ENCODE measurements around the gene PRR19. TPM values are rescaled to one million over a fixed set of nuclear protein-coding genes. Genes with fewer than 3 reads are reported as not detected.
A peak's percentile ranks its signal among the peaks of the same experiment; 100 is the strongest.

The PRR19 gene
- total RNA-seq, 6 donors from 2014 or later = 0.40 to 1.4 (median 0.61) TPM; not detected in 3

- ATAC-seq (ENCODE audit: low FRiP score in 2 of 2) (no peak), DNase-seq (no peak)
- H3K4me3 ChIP-seq = no peak overlapping the region
- 85 to 91% methylated on average over 3 of the region's 3 CpGs for WGBS, 2 donors
- peak overlapping the region in 2 of 4 donors; percentile 96 to 99 for H3K27ac ChIP-seq
- peaks cover 54 to 85% (median 60%) of the 10 kb centered on the region in 4 donors for H3K4me1 ChIP-seq
- no peaks in the 10 kb centered on the region for H3K27me3 ChIP-seq
- H3K36me3 ChIP-seq = peaks cover 17 to 49% (median 33%) of the 10 kb centered on the region in 4 donors
- no peak for TF ChIP-seq POLR2AphosphoS5 (IDR thresholded peaks at IDR 0.05)
- no peak for TF ChIP-seq POLR2A (IDR thresholded peaks at IDR 0.05)
- no peak for TF ChIP-seq EP300 (IDR thresholded peaks at IDR 0.05)
- no peak for TF ChIP-seq CTCF (IDR thresholded peaks at IDR 0.05)
- no peaks in the 10 kb centered on the region for H3K9me3 ChIP-seq
These were observed 26.4 kb upstream of the PRR19 start for GRCh38 chr19:42275517-42275916.

- H3K27me3 ChIP-seq = no peaks in the 10 kb centered on the region
- peaks cover 51 to 85% (median 59%) of the 10 kb centered on the region in 4 donors for H3K4me1 ChIP-seq
- no peak for TF ChIP-seq CTCF (IDR thresholded peaks at IDR 0.05)
- TF ChIP-seq POLR2A (IDR thresholded peaks at IDR 0.05) = no peak
- TF ChIP-seq EP300 (IDR thresholded peaks at IDR 0.05) = no peak
- no peak for TF ChIP-seq POLR2AphosphoS5 (IDR thresholded peaks at IDR 0.05)
- DNase-seq (no peak), ATAC-seq (ENCODE audit: low FRiP score in 2 of 2) (no peak)
- H3K4me3 ChIP-seq = no peak overlapping the region
- peaks cover 17 to 49% (median 33%) of the 10 kb centered on the region in 4 donors for H3K36me3 ChIP-seq
- WGBS, 2 donors = 39 to 60% methylated on average over 1 to 3 of the region's 3 CpGs
- H3K9me3 ChIP-seq = no peaks in the 10 kb centered on the region
- peak overlapping the region in 2 of 4 donors; percentile 96 to 99 for H3K27ac ChIP-seq
These were observed 25.6 kb upstream of the PRR19 start for GRCh38 chr19:42276284-42276683.

GRCh38 chr19:42276821-42277220 is 25.1 kb upstream of the PRR19 start:
- H3K4me1 ChIP-seq = peaks cover 51 to 85% (median 61%) of the 10 kb centered on the region in 4 donors
- DNase-seq = no peak
- TF ChIP-seq POLR2A (IDR thresholded peaks at IDR 0.05) = no peak
- no peak overlapping the region for H3K4me3 ChIP-seq
- H3K27me3 ChIP-seq = no peaks in the 10 kb centered on the region
- H3K9me3 ChIP-seq = no peaks in the 10 kb centered on the region
- WGBS, 2 donors = 91% methylated on average over 4 of the region's 4 CpGs; no CpG with 5 or more reads in 1 of the 2 donors
- peaks cover 17 to 47% (median 32%) of the 10 kb centered on the region in 4 donors for H3K36me3 ChIP-seq
- H3K27ac ChIP-seq = peak overlapping the region in 2 of 4 donors; percentile 96 to 99
- ATAC-seq (ENCODE audit: low FRiP score in 2 of 2) = no peak

- DNase-seq (peak; percentile 28 to 75), ATAC-seq (ENCODE audit: low FRiP score in 2 of 2) (no peak)
- Histone ChIP-seq H3K4me1 (peaks cover 62 to 93% (median 72%) of the 10 kb centered on the region in 4 donors), H3K36me3 (peaks cover 14 to 36% (median 21%) of the 10 kb centered on the region in 4 donors), H3K9me3 (no peaks in the 10 kb centered on the region), H3K27ac (peak overlapping the region; percentile 96 to 99 (median 96)), H3K27me3 (no peaks in the 10 kb centered on the region), H3K4me3 (no peak overlapping the region)
- TF ChIP-seq CTCF (IDR thresholded peaks at IDR 0.05) = no peak
- TF ChIP-seq POLR2A (IDR thresholded peaks at IDR 0.05) = no peak
- no peak for TF ChIP-seq EP300 (IDR thresholded peaks at IDR 0.05)
- TF ChIP-seq POLR2AphosphoS5 (IDR thresholded peaks at IDR 0.05) = no peak
- WGBS, 2 donors = 40 to 46% methylated on average over 3 to 10 of the region's 10 CpGs
These were observed 24.0 kb upstream of the PRR19 start for GRCh38 chr19:42277821-42278451.

GRCh38 chr19:42278452-42279154 is 23.3 kb upstream of the PRR19 start:
- Histone ChIP-seq H3K27ac (peak overlapping the region; percentile 96 to 99 (median 96)), H3K4me3 (peak overlapping the region in 1 of 4 donors; percentile 88), H3K9me3 (no peaks in the 10 kb centered on the region), H3K27me3 (no peaks in the 10 kb centered on the region), H3K36me3 (peaks cover 10 to 29% (median 14%) of the 10 kb centered on the region in 4 donors), H3K4me1 (peaks cover 67 to 99% (median 78%) of the 10 kb centered on the region in 4 donors)
- TF ChIP-seq POLR2AphosphoS5 (IDR thresholded peaks at IDR 0.05) = no peak
- no peak for ATAC-seq (ENCODE audit: low FRiP score in 2 of 2)
- WGBS, 2 donors = 53 to 66% methylated on average over 5 of the region's 5 CpGs
- DNase-seq = peak in 1 of 2 donors; percentile 20

Measured in upper lobe of left lung (tissue), 6 donors.